ENCODE measurements around the gene MAP1A.

Gene MAP1A

GRCh38 chr15:43511012-43511885 lies 6.2 kb upstream of the MAP1A start:
- DNase-seq, result no peak

DNA sequence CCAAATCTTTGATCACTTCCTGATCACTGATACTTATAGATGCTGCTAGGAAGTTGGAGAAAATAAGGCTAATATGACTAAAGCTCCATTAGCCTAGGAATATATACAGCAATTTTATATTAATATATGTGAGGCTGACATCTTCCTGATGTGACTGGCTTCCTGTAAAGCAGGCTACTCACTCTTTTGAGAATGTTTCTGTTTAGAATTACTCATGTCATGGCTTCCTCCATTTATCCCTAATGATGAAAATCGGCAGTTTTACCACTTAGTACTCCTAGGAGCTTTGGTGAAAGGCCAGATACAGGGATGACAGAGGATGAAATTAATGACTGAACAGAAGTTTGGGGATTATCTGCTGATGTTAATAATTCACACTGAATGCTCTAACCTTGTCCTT lies 3.9 kb upstream of the MAP1A start:
- no peak for DNase-seq

DNA sequence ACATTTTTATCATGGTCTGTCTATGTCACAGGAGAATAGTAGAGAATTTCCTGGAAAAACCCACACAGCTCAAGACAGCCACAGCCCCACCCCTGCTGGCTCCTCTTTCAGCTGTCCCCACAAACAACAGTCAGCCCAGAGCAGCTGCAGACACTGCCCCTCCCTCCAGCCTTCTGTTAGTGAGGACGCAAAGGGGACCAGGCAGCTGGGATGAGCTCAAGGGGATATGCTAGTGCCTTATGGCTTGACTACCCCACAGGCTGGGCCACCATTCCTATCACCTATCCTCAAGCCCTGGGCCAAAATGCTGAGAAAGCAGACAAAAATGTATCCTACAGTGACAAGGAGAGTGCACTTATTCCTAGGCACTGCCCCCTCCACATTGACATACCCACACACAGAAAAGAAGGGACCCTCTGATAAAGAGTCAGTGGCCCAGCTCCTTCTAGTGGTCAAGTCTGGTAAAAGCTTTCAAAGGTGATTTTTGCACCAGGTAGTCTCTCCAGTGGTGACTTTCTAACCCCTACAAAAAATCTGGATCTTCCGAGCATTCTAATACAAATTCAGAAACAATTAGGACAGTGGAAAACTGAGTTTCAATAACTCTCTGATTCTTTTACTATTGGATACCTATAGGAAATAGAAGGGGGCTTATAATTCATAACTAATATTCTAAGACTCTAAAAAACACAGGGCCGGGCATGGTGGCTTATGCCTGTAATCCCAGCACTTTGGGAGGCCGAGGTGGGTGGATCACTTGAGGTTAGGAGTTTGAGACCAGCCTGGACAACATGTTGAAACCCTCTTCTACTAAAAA lies 3.0 kb upstream of the MAP1A start:
- no peak for DNase-seq

DNA sequence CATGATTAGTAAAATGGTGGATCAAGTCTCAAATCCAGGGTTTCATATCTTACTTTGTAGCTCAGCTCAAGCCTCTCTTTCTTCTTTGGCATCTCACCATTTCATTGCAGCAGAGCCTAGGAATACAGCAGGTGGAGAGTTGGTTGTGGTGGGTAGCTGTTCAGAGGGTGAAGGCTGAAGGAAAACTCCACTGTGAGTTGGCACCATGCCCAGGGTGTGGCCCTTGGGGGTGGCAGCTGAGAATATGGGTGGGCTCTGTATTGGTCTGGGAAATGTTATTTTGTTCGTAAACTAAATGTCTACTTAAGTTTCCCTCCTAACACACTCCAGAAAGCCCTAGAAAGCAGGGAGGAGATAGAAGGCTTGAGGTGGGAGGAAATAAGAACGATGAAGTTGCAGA lies 1.7 kb upstream of the MAP1A start:
- DNase-seq, result no peak

DNA sequence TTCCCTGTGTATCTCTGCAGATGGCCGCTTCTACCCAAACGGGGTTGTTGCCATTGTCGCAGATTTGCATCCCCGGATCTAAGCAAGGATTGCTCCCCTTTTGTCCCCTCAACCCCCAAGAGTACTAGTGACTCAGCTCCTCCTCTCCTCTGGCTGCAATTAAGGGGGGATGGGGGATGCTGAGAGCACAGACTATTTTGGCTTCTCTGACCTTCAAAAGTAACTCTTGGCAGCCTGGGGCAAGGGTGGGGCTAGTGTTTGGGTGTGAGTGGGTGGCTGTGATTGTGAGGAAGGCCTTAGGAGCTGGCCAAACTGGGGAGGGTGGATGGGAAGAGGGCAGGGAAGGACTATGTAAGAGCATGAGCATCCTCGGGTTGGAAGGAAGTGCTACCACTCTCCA lies 1.2 kb upstream of the MAP1A start:
- DNase-seq, result no peak

- no peak for DNase-seq
Observed at GRCh38 chr15:43516801-43517353, 531 bp upstream of the MAP1A start.

DNA sequence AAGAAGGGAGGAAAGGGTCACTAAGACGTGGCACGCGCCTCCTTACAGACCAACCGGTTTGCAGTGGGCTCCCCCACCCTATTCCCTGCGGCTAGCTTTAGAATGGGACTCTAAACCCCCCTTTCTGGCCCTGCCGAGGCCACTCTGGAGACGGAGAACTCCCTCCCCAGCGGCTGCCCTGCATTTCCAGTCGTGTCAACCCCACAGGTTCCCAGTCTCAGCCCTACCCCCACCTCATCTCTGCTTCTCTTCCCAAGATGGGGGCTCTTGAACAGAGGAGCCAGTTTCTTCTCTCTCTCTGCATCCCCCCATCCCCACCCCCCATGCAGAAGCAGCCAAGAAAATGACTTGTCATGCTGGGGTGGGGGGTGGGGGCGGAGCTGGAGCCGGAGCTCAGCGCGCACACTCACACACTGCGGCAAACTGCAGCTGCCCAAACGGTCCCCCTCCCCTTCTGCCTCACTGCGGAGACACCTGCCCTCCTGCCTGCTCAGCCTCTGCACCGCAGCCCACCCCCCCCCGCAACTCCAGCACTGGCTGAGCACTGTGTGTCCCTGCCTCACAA lies 871 bp downstream of the MAP1A start:
- DNase-seq, result no peak

DNA sequence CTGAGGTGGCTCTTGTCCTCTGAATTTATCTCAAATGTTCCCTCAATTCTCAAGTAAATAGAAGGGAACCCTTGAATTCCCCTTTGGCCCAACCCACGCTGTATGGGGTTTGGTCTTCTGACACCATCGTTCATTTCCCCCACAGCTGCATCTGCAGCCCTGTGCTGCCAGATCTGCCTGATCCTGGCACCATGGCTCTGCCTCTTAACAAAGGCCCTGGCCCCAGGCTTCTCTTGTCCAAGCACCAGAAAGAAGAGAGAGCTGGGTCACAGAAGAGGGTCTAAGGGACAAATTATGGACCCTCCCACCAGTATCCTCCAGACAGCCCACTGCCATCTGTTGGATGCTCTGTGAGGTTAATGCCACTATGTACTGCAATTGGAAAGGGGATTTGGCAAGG lies 1.8 kb downstream of the MAP1A start:
- no peak for DNase-seq

DNA sequence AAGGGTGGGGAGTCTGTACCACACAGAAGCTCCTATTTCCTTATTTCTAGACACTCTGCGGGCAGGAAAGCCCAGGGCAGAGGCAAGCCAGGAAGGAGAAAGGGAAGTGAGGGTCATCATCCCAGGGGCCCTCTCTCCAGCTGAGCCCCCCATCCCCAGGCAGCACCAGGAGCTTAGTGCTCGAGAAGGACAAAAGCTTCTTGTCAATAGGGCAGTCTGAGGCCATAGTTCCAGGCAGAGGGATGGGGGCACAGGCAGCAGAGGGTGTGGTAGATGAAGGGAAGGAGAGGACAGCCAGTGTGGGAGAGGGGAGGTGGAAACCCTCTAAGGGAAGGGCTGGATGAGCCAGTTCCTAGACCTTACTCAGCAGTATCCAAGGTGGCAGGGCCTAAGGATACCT lies 2.7 kb downstream of the MAP1A start:
- DNase-seq, result no peak

- DNase-seq, result no peak
Observed at GRCh38 chr15:43521419-43521818, 4.0 kb downstream of the MAP1A start.

- DNase-seq, result no peak
Observed at GRCh38 chr15:43522247-43522646, 4.8 kb downstream of the MAP1A start.

GRCh38 chr15:43523646-43524045 lies 6.2 kb downstream of the MAP1A start:
- no peak for DNase-seq

DNA sequence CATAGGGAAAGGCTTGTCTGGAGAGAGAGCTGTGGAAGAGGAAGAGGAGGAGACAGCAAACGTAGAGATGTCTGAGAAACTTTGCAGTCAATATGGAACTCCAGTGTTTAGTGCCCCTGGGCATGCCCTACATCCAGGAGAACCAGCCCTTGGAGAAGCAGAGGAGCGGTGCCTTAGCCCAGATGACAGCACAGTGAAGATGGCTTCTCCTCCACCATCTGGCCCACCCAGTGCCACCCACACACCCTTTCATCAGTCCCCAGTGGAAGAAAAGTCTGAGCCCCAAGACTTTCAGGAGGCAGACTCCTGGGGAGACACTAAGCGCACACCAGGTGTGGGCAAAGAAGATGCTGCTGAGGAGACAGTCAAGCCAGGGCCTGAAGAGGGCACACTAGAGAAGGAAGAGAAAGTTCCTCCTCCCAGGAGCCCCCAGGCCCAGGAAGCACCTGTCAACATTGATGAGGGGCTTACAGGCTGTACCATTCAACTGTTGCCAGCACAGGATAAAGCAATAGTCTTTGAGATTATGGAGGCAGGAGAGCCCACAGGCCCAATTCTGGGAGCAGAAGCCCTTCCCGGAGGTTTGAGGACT lies 6.9 kb downstream of the MAP1A start:
- DNase-seq, result no peak

- DNase-seq, result no peak
Observed at GRCh38 chr15:43525131-43525530, 7.7 kb downstream of the MAP1A start.

GRCh38 chr15:43526261-43526930 lies 9.0 kb downstream of the MAP1A start:
- DNase-seq, result no peak

DNA sequence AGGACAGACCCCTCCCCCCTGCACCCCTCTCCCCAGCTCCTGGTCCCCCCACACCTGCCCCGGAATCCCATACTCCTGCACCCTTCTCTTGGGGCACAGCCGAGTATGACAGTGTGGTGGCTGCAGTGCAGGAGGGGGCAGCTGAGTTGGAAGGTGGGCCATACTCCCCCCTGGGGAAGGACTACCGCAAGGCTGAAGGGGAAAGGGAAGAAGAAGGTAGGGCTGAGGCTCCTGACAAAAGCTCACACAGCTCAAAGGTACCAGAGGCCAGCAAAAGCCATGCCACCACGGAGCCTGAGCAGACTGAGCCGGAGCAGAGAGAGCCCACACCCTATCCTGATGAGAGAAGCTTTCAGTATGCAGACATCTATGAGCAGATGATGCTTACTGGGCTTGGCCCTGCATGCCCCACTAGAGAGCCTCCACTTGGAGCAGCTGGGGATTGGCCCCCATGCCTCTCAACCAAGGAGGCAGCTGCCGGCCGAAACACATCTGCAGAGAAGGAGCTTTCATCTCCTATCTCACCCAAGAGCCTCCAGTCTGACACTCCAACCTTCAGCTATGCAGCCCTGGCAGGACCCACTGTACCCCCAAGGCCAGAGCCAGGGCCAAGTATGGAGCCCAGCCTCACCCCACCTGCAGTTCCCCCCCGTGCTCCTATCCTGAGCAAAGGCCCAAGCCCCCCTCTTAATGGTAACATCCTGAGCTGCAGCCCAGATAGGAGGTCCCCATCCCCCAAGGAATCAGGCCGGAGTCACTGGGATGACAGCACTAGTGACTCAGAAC lies 9.8 kb downstream of the MAP1A start:
- DNase-seq, result no peak

DNA sequence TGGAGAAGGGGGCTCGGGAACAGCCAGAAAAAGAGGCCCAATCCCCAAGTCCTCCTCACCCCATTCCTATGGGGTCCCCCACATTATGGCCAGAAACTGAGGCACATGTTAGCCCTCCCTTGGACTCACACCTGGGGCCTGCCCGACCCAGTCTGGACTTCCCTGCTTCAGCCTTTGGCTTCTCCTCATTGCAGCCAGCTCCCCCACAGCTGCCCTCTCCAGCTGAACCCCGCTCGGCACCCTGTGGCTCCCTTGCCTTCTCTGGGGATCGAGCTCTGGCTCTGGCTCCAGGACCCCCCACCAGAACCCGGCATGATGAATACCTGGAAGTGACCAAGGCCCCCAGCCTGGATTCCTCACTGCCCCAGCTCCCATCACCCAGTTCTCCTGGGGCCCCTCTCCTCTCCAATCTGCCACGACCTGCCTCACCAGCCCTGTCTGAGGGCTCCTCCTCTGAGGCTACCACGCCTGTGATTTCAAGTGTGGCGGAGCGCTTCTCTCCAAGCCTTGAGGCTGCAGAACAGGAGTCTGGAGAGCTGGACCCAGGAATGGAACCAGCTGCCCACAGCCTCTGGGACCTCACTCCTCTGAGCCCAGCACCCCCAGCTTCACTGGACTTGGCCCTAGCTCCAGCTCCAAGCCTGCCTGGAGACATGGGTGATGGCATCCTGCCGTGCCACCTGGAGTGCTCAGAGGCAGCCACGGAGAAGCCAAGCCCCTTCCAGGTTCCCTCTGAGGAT lies 10.6 kb downstream of the MAP1A start:
- no peak for DNase-seq

- no peak for DNase-seq
Observed at GRCh38 chr15:43528542-43529007, 11.2 kb downstream of the MAP1A start.

DNA sequence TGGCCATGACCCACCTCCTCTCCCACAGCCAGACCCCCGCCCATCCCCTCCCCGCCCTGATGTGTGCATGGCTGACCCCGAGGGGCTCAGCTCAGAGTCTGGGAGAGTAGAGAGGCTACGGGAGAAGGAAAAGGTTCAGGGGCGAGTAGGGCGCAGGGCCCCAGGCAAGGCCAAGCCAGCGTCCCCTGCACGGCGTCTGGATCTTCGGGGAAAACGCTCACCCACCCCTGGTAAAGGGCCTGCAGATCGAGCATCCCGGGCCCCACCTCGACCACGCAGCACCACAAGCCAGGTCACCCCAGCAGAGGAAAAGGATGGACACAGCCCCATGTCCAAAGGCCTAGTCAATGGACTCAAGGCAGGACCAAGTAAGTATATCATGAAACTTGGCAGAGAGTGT lies 11.7 kb downstream of the MAP1A start:
- no peak for DNase-seq

GRCh38 chr15:43529587-43530345 lies 12.4 kb downstream of the MAP1A start:
- DNase-seq, result no peak

All from NCI-H2107 (cell line).